Activated CD8-positive, alpha-beta memory T cell treated with anti-CD3 and anti-CD28 coated beads for 36 hours (primary cell): ENCODE results near the gene ANAPC2. TPM values are rescaled to one million over a fixed set of nuclear protein-coding genes. Genes with fewer than 3 reads are reported as not detected.

Source experiments
- CTCF ChIA-PET: fragments of 350-600 bp; sonication (Branson Sonifier 250); formaldehyde crosslinking; loops from one replicate; lab custom pipeline; 2021; ENCODE audit warnings: antibody characterized with exemption; lab: Charles Lee
- POLR2A ChIA-PET: fragments of 350-600 bp; sonication (Branson Sonifier 250); formaldehyde crosslinking; loops from one replicate; lab custom pipeline; 2021; ENCODE audit warnings: antibody characterized with exemption; lab: Charles Lee
- total RNA-seq, 2 experiments: library from RNA; stranded (reverse); gene quantifications; one replicate each; pipeline ENCODE4 v1.2.3, GENCODE V29; 2021

Gene ANAPC2
- total RNA-seq, 2 experiments from 2014 or later: 49.1 to 51.8 TPM

- ChIA-PET CTCF (interaction anchor here (0.5 kb wide), 1 partner anchor 32 kb away, joined by 3 read pairs; no protein-coding TSS in a partner anchor), POLR2A (no interaction called here)
Observed at GRCh38 chr9:137162505-137163364, 25.6 kb downstream of the ANAPC2 start.

- CTCF ChIA-PET: interaction anchor here (0.5 kb wide), 1 partner anchor 31 kb away, joined by 3 read pairs; no protein-coding TSS in a partner anchor
- POLR2A ChIA-PET: no interaction called here
Observed at GRCh38 chr9:137161558-137162486, 26.5 kb downstream of the ANAPC2 start.

GRCh38 chr9:137160716-137161557 lies 27.4 kb downstream of the ANAPC2 start:
- POLR2A ChIA-PET: no interaction called here

GRCh38 chr9:137160054-137160425 lies 28.3 kb downstream of the ANAPC2 start:
- ChIA-PET POLR2A (no interaction called here), CTCF (interaction anchor here (1.1 kb wide), 1 partner anchor 67 kb away, joined by 3 read pairs; the partner anchor contains the start of gene RNF224)

More at GRCh38 chr9:137160716-137161557, 27.4 kb downstream of the ANAPC2 start:
- CTCF ChIA-PET: interaction anchor here (1.1 kb wide), 1 partner anchor 66 kb away, joined by 3 read pairs; the partner anchor contains the start of gene RNF224

- ChIA-PET CTCF (interaction anchor here (1.1 kb wide), 1 partner anchor 68 kb away, joined by 3 read pairs; the partner anchor contains the start of gene RNF224), POLR2A (no interaction called here)
Observed at GRCh38 chr9:137159105-137160053, 29.0 kb downstream of the ANAPC2 start.

- ChIA-PET CTCF (no interaction called here), POLR2A (no interaction called here)
Observed at GRCh38 chr9:137158625-137159024, 29.7 kb downstream of the ANAPC2 start.

- POLR2A ChIA-PET: no interaction called here
- CTCF ChIA-PET: no interaction called here
Observed at GRCh38 chr9:137157618-137158415, 30.5 kb downstream of the ANAPC2 start.

GRCh38 chr9:137156567-137157375 lies 31.6 kb downstream of the ANAPC2 start:
- ChIA-PET CTCF (interaction anchor here (1.0 kb wide), 1 partner anchor 33 kb away, joined by 3 read pairs; no protein-coding TSS in a partner anchor), POLR2A (interaction anchor here (0.7 to 1.1 kb wide), 2 partner anchors 44 to 66 kb away, joined by 3 read pairs; no protein-coding TSS in a partner anchor)

GRCh38 chr9:137152844-137153405 lies 35.4 kb downstream of the ANAPC2 start:
- POLR2A ChIA-PET: no interaction called here
- CTCF ChIA-PET: interaction anchor here (2.2 kb wide), 1 partner anchor 84 kb away, joined by 5 read pairs; no protein-coding TSS in a partner anchor

- POLR2A ChIA-PET: interaction anchor here (0.7 to 1.2 kb wide), 4 partner anchors 21 to 158 kb away, joined by 4 to 5 read pairs (median 4); partner anchors contain the start of gene TPRN
- CTCF ChIA-PET: interaction anchor here (0.6 to 2.2 kb wide), 4 partner anchors 21 to 116 kb away, joined by 3 to 5 read pairs (median 4); no protein-coding TSS in a partner anchor
Observed at GRCh38 chr9:137150617-137151457, 37.5 kb downstream of the ANAPC2 start.

GRCh38 chr9:137149942-137150616 lies 38.3 kb downstream of the ANAPC2 start:
- ChIA-PET POLR2A (interaction anchor here (1.0 to 1.2 kb wide), 2 partner anchors 21 to 157 kb away, joined by 4 read pairs; no protein-coding TSS in a partner anchor), CTCF (interaction anchor here (0.8 to 1.3 kb wide), 3 partner anchors 21 to 39 kb away, joined by 3 read pairs; no protein-coding TSS in a partner anchor)

- POLR2A ChIA-PET: no interaction called here
- CTCF ChIA-PET: interaction anchor here (0.8 to 1.3 kb wide), 3 partner anchors 20 to 40 kb away, joined by 3 read pairs; no protein-coding TSS in a partner anchor
Observed at GRCh38 chr9:137149363-137149762, 39.0 kb downstream of the ANAPC2 start.

- POLR2A ChIA-PET: no interaction called here
- CTCF ChIA-PET: interaction anchor here (1.3 kb wide), 1 partner anchor 41 kb away, joined by 3 read pairs; no protein-coding TSS in a partner anchor
Observed at GRCh38 chr9:137148661-137149060, 39.7 kb downstream of the ANAPC2 start.

- POLR2A ChIA-PET: no interaction called here
- CTCF ChIA-PET: no interaction called here
Observed at GRCh38 chr9:137148242-137148641, 40.1 kb downstream of the ANAPC2 start.
